Measurements from ENCODE around the gene AJAP1. TPM values are rescaled to one million over a fixed set of nuclear protein-coding genes. Genes with fewer than 3 reads are reported as not detected.

Gene AJAP1
- total RNA-seq, 3 donors from 2014 or later = 0.03 to 0.18 TPM; not detected in 1

GRCh38 chr1:4726620-4727341, 72.4 kb downstream of the AJAP1 start:
- Mint-ChIP-seq H3K9me3 (no peaks in the 10 kb centered on the region), H3K27me3 (ENCODE audit: low read depth) (peaks cover 2% of the 10 kb centered on the region), H3K4me3 (no peak overlapping the region), H3K36me3 (ENCODE audit: insufficient read depth) (no peaks in the 10 kb centered on the region), H3K4me1 (ENCODE audit: low read depth) (no peaks in the 10 kb centered on the region)
- no peak for DNase-seq
- ATAC-seq = no peak

GRCh38 chr1:4728319-4729089, 74.1 kb downstream of the AJAP1 start:
- Mint-ChIP-seq H3K4me1 (ENCODE audit: low read depth) (no peaks in the 10 kb centered on the region), H3K27me3 (ENCODE audit: low read depth) (no peaks in the 10 kb centered on the region), H3K4me3 (no peak overlapping the region), H3K36me3 (ENCODE audit: insufficient read depth) (no peaks in the 10 kb centered on the region), H3K9me3 (no peaks in the 10 kb centered on the region)
- no peak for DNase-seq
- ATAC-seq = no peak

DNA sequence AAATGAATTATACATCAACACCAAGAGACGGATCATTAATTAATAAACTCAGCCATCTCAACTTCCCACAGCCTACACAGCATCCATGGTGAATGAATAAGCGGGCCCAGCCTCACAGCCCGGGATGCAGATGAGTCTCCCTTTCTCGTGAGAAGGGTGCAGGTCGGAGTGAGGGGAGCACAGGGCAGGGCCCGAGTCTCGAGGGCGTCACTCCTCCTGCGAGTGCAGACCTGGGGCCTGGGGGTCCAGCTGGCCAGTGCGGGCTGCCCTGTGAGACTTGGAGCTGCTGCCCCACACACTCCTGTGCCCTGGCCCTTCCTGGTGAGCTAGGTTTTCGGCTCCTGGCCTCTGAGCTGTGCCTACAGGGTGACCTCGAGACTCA, 74.7 kb downstream of the AJAP1 start:
- no peaks in the 10 kb centered on the region for H3K4me1 Mint-ChIP-seq (ENCODE audit: low read depth)
- ATAC-seq (no peak), DNase-seq (no peak)
- H3K27me3 Mint-ChIP-seq (ENCODE audit: low read depth) = no peaks in the 10 kb centered on the region
- H3K9me3 Mint-ChIP-seq = no peaks in the 10 kb centered on the region
- no peak overlapping the region for H3K4me3 Mint-ChIP-seq
- H3K36me3 Mint-ChIP-seq (ENCODE audit: insufficient read depth) = no peaks in the 10 kb centered on the region

DNA sequence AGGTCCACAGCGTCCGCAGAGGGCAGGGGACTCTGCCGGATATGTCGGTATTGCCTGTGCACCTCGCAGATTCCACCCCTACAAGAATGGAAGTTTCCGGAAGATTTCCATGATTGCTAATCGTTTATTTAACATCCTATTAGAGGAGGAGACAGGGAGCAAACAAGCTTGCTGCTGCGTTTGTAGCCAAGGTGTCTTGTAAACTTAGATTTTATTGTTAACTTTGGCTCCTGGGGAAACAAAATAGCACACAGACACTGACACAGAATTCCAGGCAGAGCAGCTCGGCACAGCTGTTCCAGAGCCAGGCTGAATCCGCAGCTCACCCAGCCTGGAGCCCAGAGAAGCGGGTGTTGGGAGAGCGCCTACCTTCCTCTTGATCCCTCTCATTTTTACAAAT, 75.7 kb downstream of the AJAP1 start:
- Mint-ChIP-seq H3K27me3 (ENCODE audit: low read depth) (no peaks in the 10 kb centered on the region), H3K4me1 (ENCODE audit: low read depth) (no peaks in the 10 kb centered on the region), H3K36me3 (ENCODE audit: insufficient read depth) (no peaks in the 10 kb centered on the region), H3K9me3 (no peaks in the 10 kb centered on the region), H3K4me3 (no peak overlapping the region)
- ATAC-seq (no peak), DNase-seq (no peak)

GRCh38 chr1:4733446-4734177, 79.2 kb downstream of the AJAP1 start:
- H3K36me3 Mint-ChIP-seq (ENCODE audit: insufficient read depth) = no peaks in the 10 kb centered on the region
- H3K4me1 Mint-ChIP-seq (ENCODE audit: low read depth) = no peaks in the 10 kb centered on the region
- no peak overlapping the region for H3K4me3 Mint-ChIP-seq
- peaks cover 1% of the 10 kb centered on the region for H3K27me3 Mint-ChIP-seq (ENCODE audit: low read depth)
- no peak for ATAC-seq
- no peaks in the 10 kb centered on the region for H3K9me3 Mint-ChIP-seq
- no peak for DNase-seq

- H3K4me3 Mint-ChIP-seq = no peak overlapping the region
- no peak for ATAC-seq
- no peaks in the 10 kb centered on the region for H3K9me3 Mint-ChIP-seq
- no peaks in the 10 kb centered on the region for H3K4me1 Mint-ChIP-seq (ENCODE audit: low read depth)
- peaks cover 1% of the 10 kb centered on the region for H3K27me3 Mint-ChIP-seq (ENCODE audit: low read depth)
- no peak for DNase-seq
- H3K36me3 Mint-ChIP-seq (ENCODE audit: insufficient read depth) = no peaks in the 10 kb centered on the region
Observed at GRCh38 chr1:4734219-4734618, 79.8 kb downstream of the AJAP1 start.

GRCh38 chr1:4734791-4735190, 80.4 kb downstream of the AJAP1 start:
- Mint-ChIP-seq H3K4me1 (ENCODE audit: low read depth) (no peaks in the 10 kb centered on the region), H3K4me3 (no peak overlapping the region), H3K36me3 (ENCODE audit: insufficient read depth) (no peaks in the 10 kb centered on the region), H3K9me3 (no peaks in the 10 kb centered on the region), H3K27me3 (ENCODE audit: low read depth) (peaks cover 1% of the 10 kb centered on the region)
- DNase-seq (no peak), ATAC-seq (no peak)

DNA sequence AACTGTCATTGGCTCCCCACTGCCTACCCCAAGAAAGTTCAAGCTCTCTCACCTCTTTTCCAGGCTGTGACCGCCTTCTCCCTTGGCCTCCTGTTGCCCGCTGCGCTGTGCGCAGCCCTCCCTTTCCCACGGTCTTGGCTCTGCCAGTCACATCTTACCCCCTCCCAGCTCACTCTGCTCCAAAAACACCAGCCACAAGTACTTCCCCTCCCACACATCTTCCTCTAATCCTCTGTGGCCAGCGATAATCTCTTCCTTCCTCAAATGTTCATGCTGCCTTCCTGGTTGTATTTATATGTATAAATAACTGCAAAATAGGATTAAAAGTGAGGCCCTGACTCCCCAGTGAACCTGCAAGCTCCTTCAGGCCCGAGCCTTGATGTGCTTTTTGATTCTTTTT, 81.8 kb downstream of the AJAP1 start:
- no peaks in the 10 kb centered on the region for H3K9me3 Mint-ChIP-seq
- no peak for DNase-seq
- H3K36me3 Mint-ChIP-seq (ENCODE audit: insufficient read depth) = no peaks in the 10 kb centered on the region
- H3K4me1 Mint-ChIP-seq (ENCODE audit: low read depth) = no peaks in the 10 kb centered on the region
- no peak overlapping the region for H3K4me3 Mint-ChIP-seq
- H3K27me3 Mint-ChIP-seq (ENCODE audit: low read depth) = peaks cover 1% of the 10 kb centered on the region
- no peak for ATAC-seq

GRCh38 chr1:4741876-4742423, 87.5 kb downstream of the AJAP1 start:
- DNase-seq (no peak), ATAC-seq (no peak)
- no peaks in the 10 kb centered on the region for H3K27me3 Mint-ChIP-seq (ENCODE audit: low read depth)
- no peaks in the 10 kb centered on the region for H3K9me3 Mint-ChIP-seq
- H3K4me3 Mint-ChIP-seq = no peak overlapping the region
- no peaks in the 10 kb centered on the region for H3K4me1 Mint-ChIP-seq (ENCODE audit: low read depth)
- no peaks in the 10 kb centered on the region for H3K36me3 Mint-ChIP-seq (ENCODE audit: insufficient read depth)

DNA sequence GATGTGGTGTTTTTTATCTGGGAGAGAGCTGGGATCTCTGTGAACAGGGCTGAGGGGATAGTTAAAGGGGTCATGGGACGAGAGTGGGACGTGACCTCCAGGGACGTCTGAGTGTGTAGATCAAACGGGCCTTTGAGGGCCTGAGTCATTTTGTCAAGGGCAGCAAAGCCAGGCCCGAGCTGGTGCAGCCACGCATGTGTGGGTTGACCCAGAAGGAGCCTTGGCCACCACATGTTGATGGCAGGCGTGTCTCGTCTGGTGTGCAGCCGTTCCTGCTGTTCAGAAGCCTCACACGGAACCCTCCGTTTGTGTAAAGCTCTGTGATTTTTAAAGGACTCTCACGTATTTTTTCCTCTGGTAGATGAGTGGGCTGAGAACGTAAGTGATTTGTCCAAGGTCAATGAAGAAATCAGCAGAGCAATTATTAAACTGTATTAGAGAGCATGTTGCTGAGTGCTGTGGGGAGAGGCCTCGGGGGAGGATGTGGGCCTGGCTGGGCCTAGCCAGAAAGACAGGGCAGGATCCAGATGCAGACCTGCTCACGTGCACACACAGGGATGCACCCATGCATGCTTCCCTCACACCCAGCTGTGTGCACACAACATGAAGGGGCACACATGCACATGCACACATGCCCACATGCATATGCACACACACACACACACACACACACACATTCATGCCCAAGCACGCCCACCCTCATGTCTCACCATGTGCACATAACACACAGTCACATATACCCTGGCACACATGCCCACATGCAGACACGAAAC, 89.8 kb downstream of the AJAP1 start:
- ATAC-seq (no peak), DNase-seq (no peak)
- no peaks in the 10 kb centered on the region for H3K9me3 Mint-ChIP-seq
- H3K36me3 Mint-ChIP-seq (ENCODE audit: insufficient read depth) = no peaks in the 10 kb centered on the region
- no peaks in the 10 kb centered on the region for H3K4me1 Mint-ChIP-seq (ENCODE audit: low read depth)
- no peaks in the 10 kb centered on the region for H3K27me3 Mint-ChIP-seq (ENCODE audit: low read depth)
- no peak overlapping the region for H3K4me3 Mint-ChIP-seq

DNA sequence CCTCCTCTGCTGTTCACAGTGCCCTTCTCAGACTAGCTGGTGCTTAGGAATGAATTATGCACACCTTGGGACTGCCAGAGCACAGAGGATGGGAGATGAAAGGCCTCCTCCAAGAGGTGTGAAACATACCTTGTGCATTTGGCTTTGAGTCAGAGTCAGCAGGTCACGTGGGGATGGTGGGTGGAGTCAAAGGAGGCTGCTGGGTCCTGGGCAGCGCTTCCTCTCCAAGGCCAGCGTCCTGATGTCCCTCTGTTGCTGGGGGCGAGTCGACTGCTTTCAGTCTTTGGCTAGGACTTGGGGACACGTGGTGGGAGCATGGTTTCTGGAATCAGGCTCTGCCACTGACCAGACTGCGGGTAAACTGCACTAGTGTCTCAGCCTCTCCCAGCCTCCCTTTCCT, 91.2 kb downstream of the AJAP1 start:
- Mint-ChIP-seq H3K4me3 (no peak overlapping the region), H3K9me3 (no peaks in the 10 kb centered on the region), H3K36me3 (ENCODE audit: insufficient read depth) (no peaks in the 10 kb centered on the region), H3K27me3 (ENCODE audit: low read depth) (no peaks in the 10 kb centered on the region), H3K4me1 (ENCODE audit: low read depth) (no peaks in the 10 kb centered on the region)
- ATAC-seq = no peak
- no peak for DNase-seq

GRCh38 chr1:4749406-4749805, 95.0 kb downstream of the AJAP1 start:
- Mint-ChIP-seq H3K9me3 (peaks cover 4% of the 10 kb centered on the region), H3K4me3 (no peak overlapping the region), H3K27me3 (ENCODE audit: low read depth) (peaks cover 3% of the 10 kb centered on the region), H3K4me1 (ENCODE audit: low read depth) (no peaks in the 10 kb centered on the region), H3K36me3 (ENCODE audit: insufficient read depth) (no peaks in the 10 kb centered on the region)
- DNase-seq = no peak
- ATAC-seq = no peak

- Mint-ChIP-seq H3K4me1 (ENCODE audit: low read depth) (no peaks in the 10 kb centered on the region), H3K36me3 (ENCODE audit: insufficient read depth) (no peaks in the 10 kb centered on the region), H3K27me3 (ENCODE audit: low read depth) (peaks cover 3% of the 10 kb centered on the region), H3K4me3 (no peak overlapping the region), H3K9me3 (peaks cover 4% of the 10 kb centered on the region)
- DNase-seq = no peak
- no peak for ATAC-seq
Observed at GRCh38 chr1:4750177-4750576, 95.8 kb downstream of the AJAP1 start.

DNA sequence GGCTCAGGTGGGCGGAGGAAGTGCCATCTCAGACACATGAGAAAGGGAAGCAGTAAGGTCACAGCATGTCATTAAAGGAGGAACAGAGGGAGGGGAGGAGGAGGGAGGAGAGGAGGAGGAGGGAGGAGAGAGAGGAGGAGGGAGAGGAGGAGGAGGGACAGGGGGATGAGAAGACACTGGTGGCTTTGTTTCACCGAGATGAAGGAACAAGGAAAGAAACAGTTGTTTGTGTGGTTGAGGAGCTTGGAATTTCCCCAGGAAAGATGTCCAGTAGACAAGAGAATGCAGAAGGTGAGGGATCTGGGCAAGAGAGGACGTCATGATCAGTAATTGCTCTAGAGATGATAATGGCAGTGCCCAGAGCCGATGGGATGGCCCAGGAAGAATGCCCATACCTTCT, 97.7 kb downstream of the AJAP1 start:
- Mint-ChIP-seq H3K36me3 (ENCODE audit: insufficient read depth) (no peaks in the 10 kb centered on the region), H3K27me3 (ENCODE audit: low read depth) (peaks cover 5% of the 10 kb centered on the region), H3K4me3 (no peak overlapping the region), H3K9me3 (peaks cover 4% of the 10 kb centered on the region), H3K4me1 (ENCODE audit: low read depth) (no peaks in the 10 kb centered on the region)
- ATAC-seq (no peak), DNase-seq (no peak)
